NCI-H2227 treated with DMSO at 0.1 percent for 48 hours (cell line): ENCODE measurements around the gene CD99L2.

ENCODE experiments used
- DNase-seq: peaks from one replicate; lab custom pipeline; 2025; lab: John Stamatoyannopoulos, UW

The CD99L2 gene

GRCh38 chrX:150898343-150899190 lies at the start of gene CD99L2:
Gene CD99L2, minus strand, starts transcription at chrX:150898668. Its CDS starts 80 bp downstream, at chrX:150898588.
- DNase-seq: peak; percentile 84

GRCh38 chrX:150944233-150944632 lies 45.8 kb upstream of the CD99L2 start:
- no peak for DNase-seq

- DNase-seq: no peak
Measured at GRCh38 chrX:150942942-150943594, 44.6 kb upstream of the CD99L2 start.

GRCh38 chrX:150941580-150941979 lies 43.1 kb upstream of the CD99L2 start:
- no peak for DNase-seq

- no peak for DNase-seq
Measured at GRCh38 chrX:150940844-150941495, 42.5 kb upstream of the CD99L2 start.

- DNase-seq: no peak
Measured at GRCh38 chrX:150936556-150936955, 38.1 kb upstream of the CD99L2 start.

GRCh38 chrX:150935467-150935866 lies 37.0 kb upstream of the CD99L2 start:
- DNase-seq: no peak

GRCh38 chrX:150934453-150934852 lies 36.0 kb upstream of the CD99L2 start:
- DNase-seq: peak; percentile 15

- no peak for DNase-seq
Measured at GRCh38 chrX:150933945-150934350, 35.5 kb upstream of the CD99L2 start.

GRCh38 chrX:150929058-150929457 lies 30.6 kb upstream of the CD99L2 start:
- DNase-seq: no peak

GRCh38 chrX:150926791-150927190 lies 28.3 kb upstream of the CD99L2 start:
- DNase-seq: no peak

- DNase-seq: no peak
Measured at GRCh38 chrX:150926304-150926703, 27.8 kb upstream of the CD99L2 start.

GRCh38 chrX:150919401-150919800 lies 20.9 kb upstream of the CD99L2 start:
- no peak for DNase-seq

GRCh38 chrX:150913511-150913910 lies 15.0 kb upstream of the CD99L2 start:
- DNase-seq: no peak

GRCh38 chrX:150907474-150907873 lies 9.0 kb upstream of the CD99L2 start:
- DNase-seq: no peak

GRCh38 chrX:150906694-150907093 lies 8.2 kb upstream of the CD99L2 start:
- no peak for DNase-seq

GRCh38 chrX:150905293-150905692 lies 6.8 kb upstream of the CD99L2 start:
- no peak for DNase-seq

GRCh38 chrX:150903110-150903508 lies 4.6 kb upstream of the CD99L2 start:
- no peak for DNase-seq

- no peak for DNase-seq
Measured at GRCh38 chrX:150902434-150903109, 4.1 kb upstream of the CD99L2 start.

GRCh38 chrX:150899191-150899757 lies 806 bp upstream of the CD99L2 start:
- peak; percentile 30 for DNase-seq

- DNase-seq: peak; percentile 47
Measured at GRCh38 chrX:150897421-150898320, 797 bp downstream of the CD99L2 start.
